H1 (cell line): ENCODE results near the gene NR3C2. TPM values are rescaled to one million over a fixed set of nuclear protein-coding genes. Genes with fewer than 3 reads are reported as not detected.

ENCODE experiments used
- CTCF ChIA-PET: fragments of 300-600 bp; sonication (Branson Sonifier 250); formaldehyde crosslinking; loops from one replicate; lab custom pipeline; 2021; ENCODE audit not compliant: partially characterized antibody; lab: Charles Lee
- POLR2A ChIA-PET: fragments of 300-600 bp; sonication (Branson Sonifier 250); formaldehyde crosslinking; loops from one replicate; lab custom pipeline; 2021; ENCODE audit warnings: inconsistent platforms; ENCODE audit not compliant: partially characterized antibody; lab: Charles Lee
- DNase-seq, 2 experiments: peaks; one replicate each; pipeline versions ENCODE4 v3.0.0 to v3.0.0-alpha.2; 2010 to 2022; ENCODE audit warnings: low spot score in 2 of 2, low read depth in 1 of 2, mixed read lengths in 1 of 2
- FAIRE-seq: peaks from 2 replicates; lab custom pipeline; 2011; peaks lifted over from hg19 to GRCh38; lab: Jason Lieb, UNC
- H2AFZ ChIP-seq: 2 replicates; pipeline ENCODE4 v1.8.1; 2012; ENCODE audit warnings: low read length, inconsistent platforms
- H2AK5ac ChIP-seq: 2 replicates; pipeline ENCODE4 v1.6.1; 2013; ENCODE audit warnings: low read depth, low read length
- H2BK120ac ChIP-seq: replicated peaks from 2 replicates; pipeline ENCODE3; 2013; ENCODE audit warnings: low read depth, low read length, inconsistent platforms
- H2BK12ac ChIP-seq: 2 replicates; pipeline ENCODE4 v1.6.1; 2013; ENCODE audit warnings: low read depth, low read length
- H2BK15ac ChIP-seq: 2 replicates; pipeline ENCODE4 v1.6.1; 2013; ENCODE audit warnings: low read length
- H2BK20ac ChIP-seq: 2 replicates; pipeline ENCODE4 v1.6.1; 2013; ENCODE audit warnings: low read length
- H2BK5ac ChIP-seq: 2 replicates; pipeline ENCODE4 v1.6.1; 2013; ENCODE audit warnings: low read depth, low read length
- H3K14ac ChIP-seq: 2 replicates; pipeline ENCODE4 v1.6.1; 2013; ENCODE audit warnings: inconsistent platforms; ENCODE audit not compliant: insufficient read length
- H3K18ac ChIP-seq: 2 replicates; pipeline ENCODE4 v1.6.1; 2013; ENCODE audit warnings: low read length; ENCODE audit errors: extremely low read depth
- H3K23ac ChIP-seq: 2 replicates; pipeline ENCODE4 v1.6.1; 2013; ENCODE audit warnings: inconsistent platforms; ENCODE audit not compliant: insufficient read length
- H3K23me2 ChIP-seq: 2 replicates; pipeline ENCODE4 v1.6.1; 2013; ENCODE audit warnings: low read depth, low read length
- H3K27ac ChIP-seq: 2 replicates; pipeline ENCODE4 v1.6.1; 2011; ENCODE audit warnings: low read depth, low read length, inconsistent platforms
- H3K27me3 ChIP-seq, 4 experiments: replicated peaks in 1 of 4; 1 replicate in 1 of 4; 2 replicates in 3 of 4; pipeline versions ENCODE4 v1.6.1 to v1.8.1; 2011 to 2013; ENCODE audit warnings: low read length in 3 of 4, mild to moderate bottlenecking in 3 of 4, inconsistent platforms in 2 of 4, mixed read lengths in 2 of 4, moderate library complexity in 1 of 4; ENCODE audit not compliant: control insufficient read depth in 3 of 4, insufficient read depth in 3 of 4; ENCODE audit errors: extremely low read depth in 1 of 4
- H3K36me3 ChIP-seq, 4 experiments: 2 replicates each; pipeline versions ENCODE4 v1.6.1 to v1.8.1; 2011 to 2013; ENCODE audit warnings: mild to moderate bottlenecking in 4 of 4, low read length in 3 of 4, moderate library complexity in 2 of 4, control low read depth in 1 of 4, inconsistent platforms in 1 of 4; ENCODE audit not compliant: insufficient read depth in 4 of 4, control insufficient read depth in 2 of 4
- H3K4ac ChIP-seq: replicated peaks from 2 replicates; pipeline ENCODE3; 2013; ENCODE audit warnings: low read length, low read depth, mixed read lengths, inconsistent platforms; ENCODE audit not compliant: insufficient read length
- H3K4me1 ChIP-seq, 4 experiments: replicated peaks in 1 of 4; 1 replicate in 1 of 4; 2 replicates in 3 of 4; pipeline versions ENCODE4 v1.6.1 to v1.8.1; 2011 to 2013; ENCODE audit warnings: low read length in 3 of 4, inconsistent platforms in 2 of 4, mixed read lengths in 1 of 4; ENCODE audit not compliant: insufficient read depth in 4 of 4, control insufficient read depth in 3 of 4
- H3K4me2 ChIP-seq, 2 experiments: 2 replicates each; pipeline versions ENCODE4 v1.6.1 to v1.8.1; 2011 to 2013; ENCODE audit warnings: low read depth in 2 of 2, low read length in 2 of 2, control low read depth in 1 of 2, inconsistent platforms in 1 of 2, mild to moderate bottlenecking in 1 of 2; ENCODE audit not compliant: insufficient read depth in 1 of 2
- H3K4me3 ChIP-seq, 4 experiments: fragments of 200-600, 300-600 bp in 1 of 4; sonication (generic), shearing (Covaris generic), sonication (Bioruptor Twin) in 1 of 4; 2 replicates each; pipeline versions ENCODE4 v1.5.1 to v1.8.1; 2011 to 2016; ENCODE audit warnings: low read length in 4 of 4, low read depth in 3 of 4, control low read depth in 2 of 4, inconsistent platforms in 2 of 4, mild to moderate bottlenecking in 2 of 4, mixed read lengths in 1 of 4, moderate library complexity in 1 of 4; ENCODE audit not compliant: insufficient read depth in 2 of 4; ENCODE audit errors: extremely low read depth in 1 of 4
- H3K56ac ChIP-seq: replicated peaks from 2 replicates; pipeline ENCODE3; 2013; ENCODE audit warnings: low read depth, mild to moderate bottlenecking, mixed read lengths, low read length, inconsistent platforms; ENCODE audit not compliant: insufficient read length
- H3K79me1 ChIP-seq: 2 replicates; pipeline ENCODE4 v1.6.1; 2013; ENCODE audit warnings: low read depth, low read length, control low read depth
- H3K79me2 ChIP-seq, 2 experiments: 2 replicates each; pipeline versions ENCODE4 v1.6.1 to v1.8.1; 2012 to 2013; ENCODE audit warnings: low read length in 2 of 2, mild to moderate bottlenecking in 2 of 2, inconsistent platforms in 1 of 2; ENCODE audit not compliant: insufficient read depth in 2 of 2, control insufficient read depth in 1 of 2
- H3K9ac ChIP-seq, 4 experiments: replicated peaks in 1 of 4; 1 replicate in 1 of 4; 2 replicates in 3 of 4; pipeline versions ENCODE4 v1.6.1 to v1.8.1; 2011 to 2013; ENCODE audit warnings: low read depth in 3 of 4, low read length in 3 of 4, control low read depth in 2 of 4, mild to moderate bottlenecking in 2 of 4, moderate library complexity in 2 of 4, inconsistent platforms in 1 of 4; ENCODE audit errors: extremely low read depth in 1 of 4
- H3K9me3 ChIP-seq, 2 experiments: 2 replicates each; pipeline versions ENCODE4 v1.6.1 to v1.8.1; 2012 to 2013; ENCODE audit warnings: mild to moderate bottlenecking in 2 of 2, moderate library complexity in 2 of 2, control low read depth in 1 of 2, inconsistent platforms in 1 of 2, low read depth in 1 of 2, low read length in 1 of 2, mixed read lengths in 1 of 2; ENCODE audit not compliant: insufficient read depth in 2 of 2
- H4K20me1 ChIP-seq, 2 experiments: replicated peaks in 1 of 2; 2 replicates each; pipeline versions ENCODE3 to v1.8.1; 2011 to 2013; ENCODE audit warnings: inconsistent platforms in 2 of 2, low read length in 2 of 2, mild to moderate bottlenecking in 1 of 2; ENCODE audit not compliant: insufficient read depth in 2 of 2, control insufficient read depth in 1 of 2
- H4K5ac ChIP-seq: 2 replicates; pipeline ENCODE4 v1.6.1; 2013; ENCODE audit warnings: low read length, low read depth, mixed read lengths, inconsistent platforms; ENCODE audit not compliant: insufficient read length
- H4K8ac ChIP-seq: 2 replicates; pipeline ENCODE4 v1.8.0; 2013; ENCODE audit warnings: mild to moderate bottlenecking, moderate library complexity, low read length, inconsistent platforms; ENCODE audit not compliant: insufficient read depth; ENCODE audit errors: extremely low read depth
- H4K91ac ChIP-seq: replicated peaks from 2 replicates; pipeline ENCODE3; 2013; ENCODE audit warnings: low read length, mixed read lengths, inconsistent platforms; ENCODE audit not compliant: insufficient read length
- CEBPB ChIP-seq: IDR thresholded peaks from 2 replicates; pipeline ENCODE4 v1.6.1; 2012; ENCODE audit warnings: low read depth, low read length
- CHD2 ChIP-seq: IDR thresholded peaks from 2 replicates; pipeline ENCODE4 v1.6.1; 2012; ENCODE audit warnings: low read length, improper control_type of control experiment
- PHF8 ChIP-seq: fragments of 200-600 bp; sonication (generic); conservative IDR thresholded peaks from 2 replicates; pipeline ENCODE4 v1.7.1; 2012; ENCODE audit warnings: low read depth, mild to moderate bottlenecking, inconsistent platforms, low read length, moderate library complexity
- WGBS, 2 experiments: shearing (Covaris generic) in 1 of 2; methylation state at CpG; one replicate each; pipeline versions ENCODE4 v1.1.6 to v1.1.7; 2013 to 2015; ENCODE audit warnings: low lambda C conversion rate in 2 of 2, mixed read lengths in 2 of 2, inconsistent platforms in 1 of 2, low coverage in 1 of 2, missing lambda C conversion rate in 1 of 2; ENCODE audit not compliant: insufficient replicate concordance in 2 of 2, insufficient coverage in 1 of 2, insufficient read length in 1 of 2; ENCODE audit errors: extremely low coverage in 1 of 2, missing lambda C conversion rate in 1 of 2; 5-methylcytosine and 5-hydroxymethylcytosine counted together
- polyA plus RNA-seq, 7 experiments: library from polyadenylated mRNA; depleted of rRNA in 3 of 7; stranded (reverse) in 5 of 7; unstranded in 2 of 7; fragments of >200 nt in 5 of 7; fragments of 200-250 nt in 2 of 7; gene quantifications; 1 replicate in 5 of 7; 2 replicates in 1 of 7; 4 replicates in 1 of 7; pipeline versions ENCODE4 v1.2.1 to v1.2.3, GENCODE V29; 2011 to 2013; ENCODE audit warnings: missing spikeins in 2 of 7, mixed read lengths in 2 of 7
- total RNA-seq: library from RNA; stranded (reverse); fragmentation: NEBNext Ultra II Directional; extraction: Animal tissue kit (Norgen Biotek cat#: 25700); gene quantifications from 2 replicates; pipeline ENCODE4 v1.2.1, GENCODE V29; 2021

Gene NR3C2
- total and polyA plus RNA-seq, 2 of the 8 experiments (the other 6 are each of a cell fraction or from before 2014, with no cell fraction given), result 0.80 to 3.9 TPM

DNA sequence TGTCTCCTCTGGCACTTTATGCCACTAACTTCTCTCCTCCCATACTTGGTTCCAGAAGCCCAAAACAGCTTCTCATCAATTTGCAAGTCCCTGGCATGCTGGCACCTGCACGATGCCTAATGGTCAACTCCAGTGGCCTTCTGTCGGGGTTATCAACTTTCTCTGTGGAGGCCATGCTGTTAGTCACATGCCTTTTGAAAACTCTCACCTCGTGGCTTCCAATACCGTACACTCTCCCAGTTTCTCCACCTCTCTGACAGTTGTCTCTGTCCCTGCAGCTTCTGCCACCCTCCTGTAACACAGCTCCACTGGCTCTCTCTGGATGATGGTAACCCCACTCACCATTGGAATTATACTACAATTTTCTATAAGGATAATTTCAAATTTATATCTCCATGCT, 324.0 kb downstream of the NR3C2 start:
- CTCF ChIA-PET, result interaction anchor here (1.0 to 2.3 kb wide), 3 partner anchors 9 to 134 kb away, joined by 3 to 6 read pairs (median 5); no protein-coding TSS in a partner anchor
- H3K9me3 ChIP-seq, result 0 out of 4 replicates have a peak, but pooled peaks cover 0 to 2% of the 10 kb centered on the region in 2 experiments

More for the DNA sequence above, 324.0 kb downstream of the NR3C2 start:
- no peak overlapping the region for H2AFZ ChIP-seq
- H3K4me1 ChIP-seq, result peaks cover 0 to 13% (median 1%) of the 10 kb centered on the region in 4 experiments; a peak in 4 of 7 replicates
- no peaks in the 10 kb centered on the region for H3K23me2 ChIP-seq
- DNase-seq, result no peak
- no peak for TF ChIP-seq PHF8
- TF ChIP-seq CHD2, result no peak
- no peak for TF ChIP-seq CEBPB
- no peak overlapping the region for H3K4me3 ChIP-seq
- H3K4me2 ChIP-seq, result no peak overlapping the region
- H2BK12ac ChIP-seq, result no peak overlapping the region
- H2AK5ac ChIP-seq, result no peak overlapping the region
- no peaks in the 10 kb centered on the region for H4K20me1 ChIP-seq
- H4K91ac ChIP-seq, result no peak overlapping the region
- no peak for FAIRE-seq
- no peaks in the 10 kb centered on the region for H3K27me3 ChIP-seq
- no peak overlapping the region for H3K4ac ChIP-seq
- no peak overlapping the region for H3K14ac ChIP-seq
- no peak overlapping the region for H2BK20ac ChIP-seq
- no peaks in the 10 kb centered on the region for H3K79me2 ChIP-seq
- no peaks in the 10 kb centered on the region for H3K79me1 ChIP-seq
- POLR2A ChIA-PET, result no interaction called here
- H4K5ac ChIP-seq, result no peak overlapping the region
- H2BK120ac ChIP-seq, result no peak overlapping the region
- no peak overlapping the region for H2BK15ac ChIP-seq
- no peak overlapping the region for H3K23ac ChIP-seq
- H3K36me3 ChIP-seq, result no peaks in the 10 kb centered on the region
- WGBS, 2 experiments, result 87% methylated on average over 4 of the region's 4 CpGs; no CpG with 5 or more reads in 1 of the 2 experiments
- H3K27ac ChIP-seq, result no peak overlapping the region
- H3K18ac ChIP-seq, result no peak overlapping the region
- no peak overlapping the region for H2BK5ac ChIP-seq
- H4K8ac ChIP-seq, result no peak overlapping the region
- no peak overlapping the region for H3K56ac ChIP-seq
- H3K9ac ChIP-seq, result no peak overlapping the region
